Heart left ventricle (tissue), 16 donors: Measurements from ENCODE around the gene ANAPC15. TPM values are rescaled to one million over a fixed set of nuclear protein-coding genes. Genes with fewer than 3 reads are reported as not detected.

Experiments used
- ATAC-seq, 4 donors: fragments of 200-7000 bp; cut with Tn5 transposase; one replicate each; pipeline ENCODE4 v1.9.1; 2020 to 2022; ENCODE audit warnings: moderate library complexity in 4 of 4, mild to moderate bottlenecking in 3 of 4, moderate number of reproducible peaks in 1 of 4
- DNase-seq, 5 donors: peaks; one replicate each; pipeline ENCODE4 v3.0.0-alpha.2; 2020
- H3K27ac ChIP-seq, 12 donors: fragments of 200-600 bp; sonication (generic) in 4 of 12; one replicate each; pipeline versions ENCODE4 v1.5.0 to v1.8.0; 2016 to 2022; ENCODE audit warnings: mild to moderate bottlenecking in 2 of 12
- H3K27me3 ChIP-seq, 9 donors: fragments of 200-600 bp; sonication (generic) in 2 of 9; one replicate each; pipeline versions ENCODE4 v1.5.1 to v1.8.0; 2016 to 2022; ENCODE audit warnings: mild to moderate bottlenecking in 3 of 9
- H3K36me3 ChIP-seq, 9 donors: fragments of 200-600 bp; sonication (generic) in 2 of 9; one replicate each; pipeline versions ENCODE4 v1.5.0 to v1.8.0; 2018 to 2022; ENCODE audit warnings: mild to moderate bottlenecking in 2 of 9
- H3K4me1 ChIP-seq, 12 donors: fragments of 200-600 bp; sonication (generic) in 4 of 12; one replicate each; pipeline versions ENCODE4 v1.5.0 to v1.8.0; 2016 to 2022; ENCODE audit warnings: mild to moderate bottlenecking in 3 of 12
- H3K4me3 ChIP-seq, 12 donors: fragments of 200-600 bp; sonication (generic) in 4 of 12; one replicate each; pipeline versions ENCODE4 v1.5.0 to v1.8.0; 2017 to 2022; ENCODE audit warnings: mild to moderate bottlenecking in 9 of 12, moderate library complexity in 4 of 12
- H3K9me3 ChIP-seq, 12 donors: fragments of 200-600 bp; sonication (generic) in 4 of 12; one replicate each; pipeline versions ENCODE4 v1.5.0 to v1.8.0; 2016 to 2022; ENCODE audit warnings: mild to moderate bottlenecking in 1 of 12
- CTCF ChIP-seq, 12 donors: fragments of 200-600 bp; sonication (generic) in 4 of 12; IDR thresholded peaks; one replicate each; pipeline versions ENCODE4 v1.5.0 to v1.8.0; 2018 to 2022; ENCODE audit warnings: antibody characterized with exemption in 12 of 12, mild to moderate bottlenecking in 5 of 12
- POLR2A ChIP-seq, 2 donors: fragments of 450-650 bp; IDR thresholded peaks; one replicate each; pipeline ENCODE4 v1.6.1; 2017; ENCODE audit warnings: antibody characterized with exemption in 2 of 2, mild to moderate bottlenecking in 2 of 2, moderate library complexity in 2 of 2
- whole genome bisulfite sequencing, 4 donors: extraction: QIAGEN DNeasy Blood & Tissue Kit in 2 of 4; methylation state at CpG; one replicate each; pipeline versions ENCODE4 v1.1.5 to v1.1.7; 2013 to 2018; 5-methylcytosine and 5-hydroxymethylcytosine counted together
- intact Hi-C, 10 donors: fragments of 100-400 bp; cut with DNase I; formaldehyde crosslinking; loops; one replicate each; pipeline versions ENCODE4 v1.11.1 to v1.14.2; 2022
- polyA plus RNA-seq, 2 donors: library from polyadenylated mRNA; stranded (reverse); fragments of 200-250 nt; gene quantifications; one replicate each; pipeline ENCODE4 v1.2.3, GENCODE V29; 2013
- total RNA-seq, 9 donors: library from RNA; depleted of rRNA in 2 of 9; stranded (reverse); fragments of >200 nt in 2 of 9; fragmentation: NEBNext Ultra II Directional in 3 of 9; extraction: Animal tissue kit (Norgen Biotek cat#: 25700) in 3 of 9; gene quantifications; one replicate each; pipeline versions ENCODE4 v1.1.0 to v1.2.4, GENCODE V29; 2016 to 2023
- donor health status: ischemic (EF 13 %, LVEDD 7.1; RV severe dilation, severe dysfunction).
- donor health status: healthy with polysubstance abuse.
- donor health status: DM: no; HTN: yes; CAD: no.
- donor health status: DM: no; HTN: no; CAD: no.
- donor health status: ischemic (EF 25% LVEDD 6.9; RV normal size, moderate dysfunction).
- donor health status: ischemic (EF 25% LVEDD 5.7; RV mildly dilated, moderate dysfunction).
- donor health status: healthy.
- donor health status: DM: yes; HTN: yes; CAD: no.
- donor health status: ischemic (EF 35%, LVEDD 5.7; RV mildly dilated, moderate dysfunction).
- donor health status: nonischemic (EF 11% LVEDD 7.7; RV severe dilation, severe dysfunction).
- donor health status: DM: yes; HTN: yes; CAD: no.
- donor health status: PGD.
- donor health status: ischemic (EF 29% LVEDD 5.4; RV normal size, mild dysfunction).
- donor health status: nonischemic (EF 23%, LVEDD 6.1; RV moderate dilation, normal function).

Gene ANAPC15
- total and polyA plus RNA-seq, 11 donors: 35.6 to 82.7 (median 40.1) TPM

DNA sequence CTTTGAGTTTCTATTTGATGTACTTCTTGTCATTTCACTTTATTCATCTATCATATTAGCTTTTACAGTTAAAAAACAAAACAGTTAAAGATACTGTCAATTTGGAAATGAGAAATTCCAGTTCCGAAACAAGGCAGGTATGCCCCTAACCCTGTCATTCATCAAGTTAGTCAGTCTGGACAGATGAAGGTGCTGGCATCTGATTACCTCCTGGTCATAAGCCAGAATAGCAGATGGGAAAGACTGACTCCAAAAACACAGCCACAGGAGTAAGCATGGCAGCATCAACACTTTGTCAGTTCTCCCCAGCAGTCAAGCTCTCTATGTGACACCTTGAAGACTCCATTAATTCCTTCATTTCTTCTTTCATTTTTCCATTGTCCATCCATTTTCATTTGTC lies 27.5 kb downstream of the ANAPC15 start:
- WGBS, 4 donors: 89 to 97% (median 93%) methylated on average over 1 of the region's 1 CpG
- DNase-seq: no peak
- intact Hi-C loops: loop anchor here in 4 of 10 donors (5.0 kb wide), 3 partner anchors 43 to 58 kb away; no protein-coding TSS in a partner anchor
- H3K27me3 ChIP-seq: no peaks in the 10 kb centered on the region
- TF ChIP-seq CTCF (IDR thresholded peaks at IDR 0.05): no peak
- TF ChIP-seq POLR2A (IDR thresholded peaks at IDR 0.05): no peak
- no peak for ATAC-seq
- peaks cover 0 to 19% (median 7%) of the 10 kb centered on the region in 12 donors for H3K4me1 ChIP-seq
- peaks cover 0 to 40% (median 21%) of the 10 kb centered on the region in 9 donors for H3K36me3 ChIP-seq
- no peak overlapping the region for H3K27ac ChIP-seq
- no peaks in the 10 kb centered on the region for H3K9me3 ChIP-seq
- H3K4me3 ChIP-seq: no peak overlapping the region

DNA sequence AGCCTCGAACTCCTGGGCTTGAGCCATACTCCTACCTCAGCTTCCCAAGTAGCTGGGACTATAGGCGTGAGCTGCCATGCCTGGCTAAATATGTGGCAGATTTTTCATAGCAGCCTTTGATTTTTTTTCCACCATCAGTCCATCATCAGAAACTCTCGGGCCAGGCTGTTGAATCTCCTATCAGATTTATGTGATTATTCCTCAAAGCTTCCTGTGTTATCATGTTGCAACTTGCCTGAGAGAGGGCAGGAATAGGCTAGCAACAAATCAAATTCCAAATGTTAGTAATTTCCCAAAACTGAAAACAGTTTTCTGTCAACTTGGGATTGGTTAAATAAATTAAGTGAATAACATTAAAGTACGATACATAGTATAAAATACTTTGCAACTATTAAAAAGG lies 28.4 kb downstream of the ANAPC15 start:
- TF ChIP-seq CTCF (IDR thresholded peaks at IDR 0.05) (no peak), POLR2A (IDR thresholded peaks at IDR 0.05) (no peak)
- H3K36me3 ChIP-seq: peaks cover 0 to 32% (median 12%) of the 10 kb centered on the region in 9 donors
- WGBS, 4 donors: 85 to 91% (median 88%) methylated on average over 4 of the region's 4 CpGs
- no peak for ATAC-seq
- intact Hi-C loops: loop anchor here in 3 of 10 donors (5.0 kb wide), 2 partner anchors 42 to 47 kb away; no protein-coding TSS in a partner anchor
- no peak overlapping the region for H3K4me3 ChIP-seq
- H3K27me3 ChIP-seq: no peaks in the 10 kb centered on the region
- no peak overlapping the region for H3K27ac ChIP-seq
- peaks cover 0 to 28% (median 12%) of the 10 kb centered on the region in 12 donors for H3K4me1 ChIP-seq
- DNase-seq: no peak
- H3K9me3 ChIP-seq: no peaks in the 10 kb centered on the region

DNA sequence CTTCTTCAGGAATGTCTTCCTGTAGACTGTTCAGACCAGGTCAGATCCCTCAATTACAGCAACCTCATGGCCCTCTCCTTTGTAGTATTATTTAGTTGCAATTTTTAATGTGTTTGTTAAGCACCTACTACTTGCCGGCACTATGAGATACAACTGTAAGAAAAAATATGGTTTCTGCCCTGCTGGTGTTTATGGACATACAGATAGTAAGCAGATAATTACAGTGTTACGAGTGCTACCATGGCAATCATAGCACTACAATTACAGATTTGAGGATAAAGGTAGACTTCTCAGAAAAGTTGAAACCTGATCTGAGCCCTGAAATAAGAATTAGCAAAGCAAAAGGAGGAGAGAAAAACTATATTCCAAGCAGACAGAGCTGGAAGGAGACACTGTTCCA lies 29.1 kb downstream of the ANAPC15 start:
- ATAC-seq: no peak
- no peak overlapping the region for H3K4me3 ChIP-seq
- H3K27me3 ChIP-seq: no peaks in the 10 kb centered on the region
- no peak for TF ChIP-seq POLR2A (IDR thresholded peaks at IDR 0.05)
- TF ChIP-seq CTCF (IDR thresholded peaks at IDR 0.05): no peak
- DNase-seq: no peak
- intact Hi-C loops: loop anchor here in 3 of 10 donors (5.0 kb wide), 2 partner anchors 41 to 46 kb away; no protein-coding TSS in a partner anchor
- peaks cover 0 to 27% (median 8%) of the 10 kb centered on the region in 9 donors for H3K36me3 ChIP-seq
- H3K9me3 ChIP-seq: no peaks in the 10 kb centered on the region
- WGBS, 4 donors: 90 to 94% (median 92%) methylated on average over 2 of the region's 2 CpGs
- H3K27ac ChIP-seq: no peak overlapping the region
- H3K4me1 ChIP-seq: peaks cover 0 to 34% (median 16%) of the 10 kb centered on the region in 12 donors

GRCh38 chr11:72081821-72082453 lies 30.6 kb downstream of the ANAPC15 start:
- intact Hi-C loops: loop anchor here in 5 of 10 donors (2.0 to 5.0 kb wide), 5 partner anchors 31 to 45 kb away; partner anchors contain the start of gene ANAPC15 (in 1 of the 5)
- Histone ChIP-seq H3K36me3 (peaks cover 0 to 15% (median 3%) of the 10 kb centered on the region in 9 donors), H3K27ac (peak overlapping the region in 8 of 12 donors; percentile 25 to 93 (median 88)), H3K4me1 (peaks cover 0 to 40% (median 16%) of the 10 kb centered on the region in 12 donors), H3K9me3 (no peaks in the 10 kb centered on the region), H3K4me3 (no peak overlapping the region), H3K27me3 (no peaks in the 10 kb centered on the region)
- ATAC-seq (no peak), DNase-seq (no peak)
- TF ChIP-seq CTCF (IDR thresholded peaks at IDR 0.05) (no peak), POLR2A (IDR thresholded peaks at IDR 0.05) (no peak)
- WGBS, 4 donors: 93 to 97% (median 94%) methylated on average over 3 of the region's 3 CpGs
